ENCODE results near the gene PTPN4.

GRCh38 chr2:119766944-119767343 is 7.2 kb downstream of the PTPN4 start:
- TF ChIP-seq CTCF (IDR thresholded peaks at IDR 0.05; ENCODE audit: poor library complexity, severe bottlenecking), result no peak
- no peak for TF ChIP-seq SMC3 (conservative IDR thresholded peaks at IDR 0.05; ENCODE audit: poor library complexity)
- TF ChIP-seq RAD21 (conservative IDR thresholded peaks at IDR 0.05), result no peak
- TF ChIP-seq POLR2AphosphoS5 (IDR thresholded peaks at IDR 0.05), result no peak
- TF ChIP-seq EP300 (conservative IDR thresholded peaks at IDR 0.05; ENCODE audit: poor library complexity, severe bottlenecking), result no peak
- no peak for TF ChIP-seq REST (IDR thresholded peaks at IDR 0.05; ENCODE audit: borderline replicate concordance)
- TF ChIP-seq EZH2 (IDR thresholded peaks at IDR 0.05; ENCODE audit: borderline replicate concordance, insufficient read depth, low read length, poor library complexity, severe bottlenecking), result no peak

All from neural cell (in vitro differentiated cells).